ENCODE results near the gene NEU1.

GRCh38 chr6:31815025-31815838 is 47.4 kb downstream of the NEU1 start, which contains the start of the genes HSPA1A and HSPA1L:
- TF ChIP-seq CTCF (conservative IDR thresholded peaks at IDR 0.05; ENCODE audit: low read depth, low read length) (no peak), EZH2 (IDR thresholded peaks at IDR 0.05; ENCODE audit: borderline replicate concordance, low read depth, low read length, poor library complexity, severe bottlenecking) (no peak)

All from A673 (cell line).